ENCODE measurements around the gene RILPL1. TPM values are rescaled to one million over a fixed set of nuclear protein-coding genes. Genes with fewer than 3 reads are reported as not detected.

RILPL1 gene
- total RNA-seq, 3 donors from 2014 or later: 2.5 to 17.8 (median 3.0) TPM

DNA sequence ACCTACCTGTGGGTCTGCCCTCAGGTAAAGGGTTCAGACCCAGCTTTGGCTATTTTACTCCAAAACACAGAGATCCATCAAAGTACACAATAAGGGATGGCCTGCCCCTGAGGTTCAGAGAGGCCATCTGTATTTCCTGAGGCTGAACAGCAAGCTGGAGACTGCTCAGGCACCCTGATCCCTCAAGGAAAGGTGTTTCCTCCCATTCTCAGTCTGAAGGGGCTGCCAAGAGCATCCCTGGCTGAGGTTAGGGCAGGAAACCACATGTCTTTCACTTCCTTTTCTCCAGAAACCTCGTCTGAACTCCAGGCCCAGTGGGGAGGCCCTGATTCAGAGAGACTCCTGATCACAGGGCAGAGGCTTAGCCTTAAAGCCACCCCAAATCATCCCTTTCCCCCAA, 1.5 kb downstream of the RILPL1 start:
- Histone ChIP-seq H3K4me1 (ENCODE audit: low read depth) (peaks cover 14% of the 10 kb centered on the region), H3K4me3 (no peak overlapping the region), H3K36me3 (ENCODE audit: low read depth) (no peaks in the 10 kb centered on the region), H3K9me3 (no peaks in the 10 kb centered on the region)
- DNase-seq (peak in 1 of 3 donors; percentile 21), ATAC-seq (no peak)
- TF ChIP-seq, protein P1, sequence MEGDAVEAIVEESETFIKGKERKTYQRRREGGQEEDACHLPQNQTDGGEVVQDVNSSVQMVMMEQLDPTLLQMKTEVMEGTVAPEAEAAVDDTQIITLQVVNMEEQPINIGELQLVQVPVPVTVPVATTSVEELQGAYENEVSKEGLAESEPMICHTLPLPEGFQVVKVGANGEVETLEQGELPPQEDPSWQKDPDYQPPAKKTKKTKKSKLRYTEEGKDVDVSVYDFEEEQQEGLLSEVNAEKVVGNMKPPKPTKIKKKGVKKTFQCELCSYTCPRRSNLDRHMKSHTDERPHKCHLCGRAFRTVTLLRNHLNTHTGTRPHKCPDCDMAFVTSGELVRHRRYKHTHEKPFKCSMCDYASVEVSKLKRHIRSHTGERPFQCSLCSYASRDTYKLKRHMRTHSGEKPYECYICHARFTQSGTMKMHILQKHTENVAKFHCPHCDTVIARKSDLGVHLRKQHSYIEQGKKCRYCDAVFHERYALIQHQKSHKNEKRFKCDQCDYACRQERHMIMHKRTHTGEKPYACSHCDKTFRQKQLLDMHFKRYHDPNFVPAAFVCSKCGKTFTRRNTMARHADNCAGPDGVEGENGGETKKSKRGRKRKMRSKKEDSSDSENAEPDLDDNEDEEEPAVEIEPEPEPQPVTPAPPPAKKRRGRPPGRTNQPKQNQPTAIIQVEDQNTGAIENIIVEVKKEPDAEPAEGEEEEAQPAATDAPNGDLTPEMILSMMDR (IDR thresholded peaks at IDR 0.05): no peak
- intact Hi-C loops (cut with DNase I, micrococcal nuclease): no loop called here

DNA sequence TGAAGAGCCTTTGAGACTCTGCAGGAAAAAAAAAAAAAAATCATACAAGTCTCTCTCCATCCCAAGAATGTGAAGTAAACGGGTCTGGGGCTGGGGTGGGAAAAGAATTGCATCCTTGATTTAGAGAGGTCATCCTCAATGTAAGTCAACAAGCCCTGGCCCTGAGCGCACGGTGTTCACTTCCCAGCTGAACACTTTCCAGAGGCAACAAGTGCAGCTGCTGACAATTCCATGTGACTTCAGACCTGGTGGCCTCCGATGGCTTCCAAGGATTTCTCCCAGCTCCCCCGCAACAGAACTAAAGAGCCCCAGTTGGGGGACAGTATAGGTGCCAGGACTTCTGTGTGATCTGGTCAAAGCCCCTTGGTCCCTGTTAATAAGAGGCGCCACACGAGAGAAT, 2.4 kb downstream of the RILPL1 start:
- H3K4me1 ChIP-seq (ENCODE audit: low read depth): peaks cover 14% of the 10 kb centered on the region
- no peaks in the 10 kb centered on the region for H3K36me3 ChIP-seq (ENCODE audit: low read depth)
- H3K9me3 ChIP-seq: no peaks in the 10 kb centered on the region
- TF ChIP-seq, protein P1 (IDR thresholded peaks at IDR 0.05): no peak
- intact Hi-C loops (cut with DNase I, micrococcal nuclease): no loop called here
- DNase-seq (no peak), ATAC-seq (no peak)
- H3K4me3 ChIP-seq: no peak overlapping the region

DNA sequence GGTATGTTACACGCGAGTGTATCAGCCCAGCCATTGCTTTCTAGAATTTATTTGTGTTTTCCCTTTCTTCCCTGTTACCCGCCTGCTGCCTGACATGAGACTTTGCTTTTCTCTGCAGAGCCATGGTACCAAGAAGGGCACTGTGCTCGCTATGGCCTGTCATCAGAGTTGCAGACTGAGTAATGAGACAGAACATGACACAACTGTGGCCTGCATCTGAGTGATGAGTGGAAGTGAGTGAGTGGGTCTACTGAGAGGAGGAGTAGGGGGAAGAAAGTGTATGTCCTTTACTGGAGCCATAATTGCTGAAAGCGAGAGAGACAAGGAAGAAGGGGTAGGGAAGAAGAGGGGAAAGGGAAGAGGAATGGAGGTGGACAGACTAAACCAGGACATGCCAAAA, 2.9 kb downstream of the RILPL1 start:
- DNase-seq (no peak), ATAC-seq (no peak)
- intact Hi-C loops (cut with DNase I, micrococcal nuclease): no loop called here
- no peaks in the 10 kb centered on the region for H3K36me3 ChIP-seq (ENCODE audit: low read depth)
- H3K4me1 ChIP-seq (ENCODE audit: low read depth): peaks cover 14% of the 10 kb centered on the region
- no peaks in the 10 kb centered on the region for H3K9me3 ChIP-seq
- TF ChIP-seq, protein P1 (IDR thresholded peaks at IDR 0.05): no peak
- no peak overlapping the region for H3K4me3 ChIP-seq

DNA sequence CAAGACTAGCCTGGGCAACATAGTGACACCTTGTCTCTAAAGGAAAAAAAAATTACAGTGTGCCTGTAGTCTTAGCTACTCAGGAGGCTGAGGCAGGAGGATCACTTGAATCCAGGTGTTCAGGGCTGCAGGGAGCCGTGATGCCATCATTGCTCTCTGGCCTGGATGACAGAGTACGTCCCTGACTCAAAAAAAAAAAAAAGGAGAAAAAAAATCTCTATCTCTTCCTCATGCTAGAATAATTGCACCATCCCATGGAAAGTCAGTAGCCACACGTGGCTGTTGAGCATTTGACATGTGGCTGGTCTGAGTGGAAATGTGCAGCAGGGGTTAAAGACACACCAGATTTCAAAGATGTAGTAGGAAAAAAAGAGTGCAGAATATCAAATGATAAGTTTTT, 3.8 kb downstream of the RILPL1 start:
- TF ChIP-seq, protein P1 (IDR thresholded peaks at IDR 0.05): no peak
- DNase-seq: no peak
- Histone ChIP-seq H3K4me1 (ENCODE audit: low read depth) (peaks cover 14% of the 10 kb centered on the region), H3K4me3 (no peak overlapping the region), H3K9me3 (no peaks in the 10 kb centered on the region), H3K36me3 (ENCODE audit: low read depth) (no peaks in the 10 kb centered on the region)
- intact Hi-C loops (cut with DNase I, micrococcal nuclease): no loop called here
- ATAC-seq: no peak

DNA sequence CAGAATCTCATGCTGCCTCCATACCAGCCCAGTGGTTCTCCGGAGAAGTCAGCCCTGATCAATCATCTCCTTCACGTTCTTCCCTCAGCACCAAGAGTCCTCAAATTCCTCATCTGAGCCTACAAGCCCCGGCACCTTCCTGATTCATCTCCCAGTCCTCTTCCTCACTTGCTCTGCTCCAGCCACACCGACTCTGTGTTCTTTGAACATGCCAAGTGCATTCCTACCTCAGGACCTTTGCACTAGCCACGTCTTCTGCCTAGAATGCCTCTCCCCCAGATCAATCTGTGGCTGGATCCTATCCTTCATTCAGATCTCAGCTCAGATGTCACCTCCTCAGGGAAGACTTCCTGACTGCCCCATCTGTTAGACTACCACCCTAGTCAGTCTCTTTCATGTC, 4.7 kb downstream of the RILPL1 start:
- no peak for ATAC-seq
- no peaks in the 10 kb centered on the region for H3K9me3 ChIP-seq
- no peaks in the 10 kb centered on the region for H3K36me3 ChIP-seq (ENCODE audit: low read depth)
- TF ChIP-seq, protein P1 (IDR thresholded peaks at IDR 0.05): no peak
- H3K4me3 ChIP-seq: no peak overlapping the region
- DNase-seq: no peak
- peaks cover 14% of the 10 kb centered on the region for H3K4me1 ChIP-seq (ENCODE audit: low read depth)
- intact Hi-C loops (cut with DNase I, micrococcal nuclease): no loop called here

DNA sequence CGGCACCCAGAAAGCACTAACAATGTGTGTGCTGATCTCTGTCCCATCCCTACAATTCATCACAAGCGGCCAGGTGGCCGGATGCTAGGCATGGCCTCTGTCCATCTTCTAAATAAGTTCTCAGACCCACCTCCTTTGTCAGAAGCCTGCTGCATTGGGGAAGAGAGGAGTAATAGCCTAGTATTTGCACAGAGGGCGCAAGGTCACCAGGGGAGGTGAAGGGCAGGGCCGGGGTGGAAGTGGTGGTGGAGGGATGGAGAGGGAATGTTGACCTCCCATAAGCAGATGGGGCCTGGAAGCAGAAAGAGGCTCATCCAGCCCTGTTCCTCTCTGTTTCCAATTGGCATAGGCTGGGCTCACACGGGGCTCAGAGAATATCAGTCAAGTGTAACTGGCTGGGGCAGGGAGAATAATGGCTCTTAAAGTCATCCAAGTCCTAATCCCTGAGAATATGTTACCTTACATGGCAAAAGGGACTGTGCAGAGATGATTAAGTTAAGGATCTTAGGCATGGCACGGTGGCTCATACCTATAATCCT, 6.9 kb downstream of the RILPL1 start:
- TF ChIP-seq, protein P1 (IDR thresholded peaks at IDR 0.05): no peak
- peaks cover 3% of the 10 kb centered on the region for H3K4me1 ChIP-seq (ENCODE audit: low read depth)
- H3K36me3 ChIP-seq (ENCODE audit: low read depth): no peaks in the 10 kb centered on the region
- intact Hi-C loops (cut with DNase I, micrococcal nuclease): no loop called here
- H3K9me3 ChIP-seq: no peaks in the 10 kb centered on the region
- DNase-seq: no peak
- no peak overlapping the region for H3K4me3 ChIP-seq
- no peak for ATAC-seq

Measured in mucosa of descending colon (tissue), 3 donors.